Upper lobe of left lung (tissue), 6 donors: ENCODE data around the gene ERRFI1. TPM values are rescaled to one million over a fixed set of nuclear protein-coding genes. Genes with fewer than 3 reads are reported as not detected.

Source experiments
- ATAC-seq, 2 donors: fragments of 200-7000 bp; cut with Tn5 transposase; one replicate each; pipeline ENCODE4 v1.9.1; 2022; ENCODE audit warnings: mild to moderate bottlenecking in 2 of 2, moderate library complexity in 2 of 2; ENCODE audit not compliant: low FRiP score in 2 of 2
- DNase-seq, 2 donors: peaks; one replicate each; pipeline ENCODE4 v3.0.0-alpha.2; 2019 to 2020
- H3K27ac ChIP-seq, 4 donors: fragments of 200-600 bp; sonication (generic); one replicate each; pipeline ENCODE4 v1.5.1; 2016 to 2019
- H3K27me3 ChIP-seq, 4 donors: fragments of 200-600 bp; sonication (generic); one replicate each; pipeline ENCODE4 v1.5.1; 2017 to 2019
- H3K36me3 ChIP-seq, 4 donors: fragments of 200-600 bp; sonication (generic); one replicate each; pipeline ENCODE4 v1.5.1; 2016 to 2019
- H3K4me1 ChIP-seq, 4 donors: fragments of 200-600 bp; sonication (generic); one replicate each; pipeline ENCODE4 v1.5.1; 2018 to 2019
- H3K4me3 ChIP-seq, 4 donors: fragments of 200-600 bp; sonication (generic); one replicate each; pipeline ENCODE4 v1.5.1; 2017 to 2019; ENCODE audit warnings: mild to moderate bottlenecking in 2 of 4, moderate library complexity in 1 of 4
- H3K9me3 ChIP-seq, 4 donors: fragments of 200-600 bp; sonication (generic); one replicate each; pipeline ENCODE4 v1.5.1; 2018 to 2019
- EP300 ChIP-seq, 4 donors: sonication (generic); formaldehyde crosslinking; IDR thresholded peaks; one replicate each; pipeline ENCODE4 v1.5.1; 2017; ENCODE audit warnings: antibody characterized with exemption in 4 of 4, control low read depth in 2 of 4
- POLR2A ChIP-seq, 4 donors: fragments of 450-650 bp; IDR thresholded peaks; one replicate each; pipeline ENCODE4 v1.5.1; 2016 to 2017; ENCODE audit warnings: antibody characterized with exemption in 4 of 4, mild to moderate bottlenecking in 2 of 4
- POLR2AphosphoS5 ChIP-seq, 2 donors: sonication (generic); formaldehyde crosslinking; IDR thresholded peaks; one replicate each; pipeline ENCODE4 v1.5.1; 2017; ENCODE audit warnings: antibody characterized with exemption in 2 of 2
- WGBS, 2 donors: methylation state at CpG; one replicate each; pipeline ENCODE4 v1.1.5; 2017 to 2018; 5-methylcytosine and 5-hydroxymethylcytosine counted together
- total RNA-seq, 6 donors: library from RNA; depleted of rRNA in 4 of 6; stranded (reverse); fragments of >200 nt in 4 of 6; gene quantifications; one replicate each; pipeline versions ENCODE4 v1.1.0 to v1.2.1, GENCODE V29; 2016 to 2021
- TF ChIP-seq, protein P1 (sequence below), 6 experiments: fragments of 450-650 bp in 4 of 6; fragments of 200-600 bp in 2 of 6; sonication (generic) in 2 of 6; IDR thresholded peaks; one replicate each; pipeline ENCODE4 v1.5.1; 2016 to 2019; ENCODE audit warnings: antibody characterized with exemption in 6 of 6
- donor health status: DM: no; HTN: no; CAD: no; lungs with moderate emphysema.
- donor health status: DM: no; HTN: yes; CAD: no; lungs with severe emphysema.

Gene ERRFI1
- total RNA-seq, 6 donors from 2014 or later, result 30.4 to 164 (median 84.6) TPM

DNA sequence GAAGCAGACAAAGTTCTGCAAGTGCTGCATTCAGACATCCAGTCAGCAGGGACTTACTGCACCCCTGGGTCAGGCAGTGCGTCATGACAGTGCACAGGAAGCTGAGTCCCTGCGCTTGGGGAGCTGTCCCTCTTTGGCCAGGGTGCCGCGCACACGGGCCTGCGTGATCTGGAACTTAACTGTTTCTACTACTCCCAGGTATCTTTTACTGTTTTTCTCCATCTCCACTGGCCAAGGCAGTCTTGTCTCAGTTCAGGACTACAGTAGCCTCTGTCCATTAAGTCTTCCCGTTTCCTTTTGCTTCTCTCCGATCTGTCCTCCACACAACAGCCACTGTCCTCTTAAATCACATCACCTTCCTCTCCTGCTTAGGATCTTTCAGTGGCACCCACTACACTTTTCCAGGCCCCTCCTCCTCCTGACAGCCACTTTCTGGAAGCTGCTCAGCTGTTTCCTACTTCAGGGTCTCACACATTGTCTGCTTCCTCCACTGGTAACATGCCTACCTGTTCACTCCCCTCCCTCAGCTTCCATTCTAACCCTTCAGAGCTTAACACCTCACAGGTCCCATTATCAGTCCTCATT is 15.9 kb downstream of the ERRFI1 start:
- Histone ChIP-seq H3K27ac (no peak overlapping the region), H3K27me3 (no peaks in the 10 kb centered on the region), H3K4me3 (no peak overlapping the region), H3K36me3 (peaks cover 14 to 64% (median 27%) of the 10 kb centered on the region in 4 donors), H3K4me1 (peaks cover 19 to 35% (median 27%) of the 10 kb centered on the region in 4 donors), H3K9me3 (no peaks in the 10 kb centered on the region)
- no peak for TF ChIP-seq POLR2A (IDR thresholded peaks at IDR 0.05)
- no peak for TF ChIP-seq POLR2AphosphoS5 (IDR thresholded peaks at IDR 0.05)
- TF ChIP-seq, protein P1, sequence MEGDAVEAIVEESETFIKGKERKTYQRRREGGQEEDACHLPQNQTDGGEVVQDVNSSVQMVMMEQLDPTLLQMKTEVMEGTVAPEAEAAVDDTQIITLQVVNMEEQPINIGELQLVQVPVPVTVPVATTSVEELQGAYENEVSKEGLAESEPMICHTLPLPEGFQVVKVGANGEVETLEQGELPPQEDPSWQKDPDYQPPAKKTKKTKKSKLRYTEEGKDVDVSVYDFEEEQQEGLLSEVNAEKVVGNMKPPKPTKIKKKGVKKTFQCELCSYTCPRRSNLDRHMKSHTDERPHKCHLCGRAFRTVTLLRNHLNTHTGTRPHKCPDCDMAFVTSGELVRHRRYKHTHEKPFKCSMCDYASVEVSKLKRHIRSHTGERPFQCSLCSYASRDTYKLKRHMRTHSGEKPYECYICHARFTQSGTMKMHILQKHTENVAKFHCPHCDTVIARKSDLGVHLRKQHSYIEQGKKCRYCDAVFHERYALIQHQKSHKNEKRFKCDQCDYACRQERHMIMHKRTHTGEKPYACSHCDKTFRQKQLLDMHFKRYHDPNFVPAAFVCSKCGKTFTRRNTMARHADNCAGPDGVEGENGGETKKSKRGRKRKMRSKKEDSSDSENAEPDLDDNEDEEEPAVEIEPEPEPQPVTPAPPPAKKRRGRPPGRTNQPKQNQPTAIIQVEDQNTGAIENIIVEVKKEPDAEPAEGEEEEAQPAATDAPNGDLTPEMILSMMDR (IDR thresholded peaks at IDR 0.05), result no peak
- TF ChIP-seq EP300 (IDR thresholded peaks at IDR 0.05), result no peak
- 86 to 88% methylated on average over 8 of the region's 8 CpGs for WGBS, 2 donors
- no peak for DNase-seq
- ATAC-seq, result no peak

DNA sequence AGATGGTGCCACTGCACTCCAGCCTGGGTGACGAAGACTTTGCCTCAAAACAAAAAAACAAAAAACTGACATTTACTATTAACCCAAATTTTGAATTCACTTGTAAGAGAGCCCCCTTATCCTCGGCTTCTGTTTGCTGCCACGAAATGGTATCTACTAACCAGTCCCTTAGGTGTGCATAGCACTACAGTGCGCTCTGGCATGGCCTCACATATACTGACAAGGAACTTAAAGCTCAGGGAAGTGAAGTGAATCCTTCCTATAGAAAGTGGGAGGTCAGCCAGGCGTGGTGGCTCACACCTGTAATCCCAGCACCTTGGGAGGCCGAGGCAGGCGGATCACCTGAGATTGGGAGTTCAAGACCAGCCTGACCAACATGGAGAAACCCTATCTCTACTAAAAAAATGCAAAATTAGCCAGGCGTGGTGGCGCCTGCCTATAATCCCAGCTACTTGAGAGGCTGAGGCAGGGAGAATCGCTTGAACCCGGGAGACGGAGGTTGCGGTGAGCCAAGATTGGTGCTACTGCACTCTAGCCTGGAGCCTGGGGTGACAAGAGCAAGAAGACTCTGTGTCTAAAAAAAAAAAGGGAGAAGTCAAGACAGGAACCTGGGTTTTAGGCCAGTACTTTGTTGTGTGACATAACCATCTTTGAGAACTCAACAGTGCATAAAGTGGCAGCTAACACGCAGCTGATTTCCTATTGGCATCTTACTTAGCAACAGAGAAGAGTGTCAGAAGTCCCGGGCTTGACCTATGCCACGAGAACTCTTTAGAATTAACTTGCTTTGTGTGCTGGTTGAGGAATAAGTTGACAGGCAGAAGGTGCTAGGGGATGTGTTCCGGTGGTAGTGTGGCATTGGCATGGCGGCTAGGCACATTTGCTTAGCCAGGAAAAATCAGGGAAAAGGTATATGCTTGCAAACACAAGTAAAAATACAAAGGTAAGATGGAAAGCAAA is 16.8 kb downstream of the ERRFI1 start:
- H3K36me3 ChIP-seq, result peaks cover 14 to 58% (median 24%) of the 10 kb centered on the region in 4 donors
- no peaks in the 10 kb centered on the region for H3K27me3 ChIP-seq
- TF ChIP-seq POLR2AphosphoS5 (IDR thresholded peaks at IDR 0.05) (no peak), POLR2A (IDR thresholded peaks at IDR 0.05) (no peak), EP300 (IDR thresholded peaks at IDR 0.05) (no peak)
- TF ChIP-seq, protein P1 (IDR thresholded peaks at IDR 0.05), result no peak
- no peak overlapping the region for H3K4me3 ChIP-seq
- no peaks in the 10 kb centered on the region for H3K9me3 ChIP-seq
- peaks cover 23 to 31% (median 28%) of the 10 kb centered on the region in 4 donors for H3K4me1 ChIP-seq
- DNase-seq (no peak), ATAC-seq (no peak)
- H3K27ac ChIP-seq, result no peak overlapping the region
- WGBS, 2 donors, result 91 to 94% methylated on average over 17 to 18 of the region's 18 CpGs

DNA sequence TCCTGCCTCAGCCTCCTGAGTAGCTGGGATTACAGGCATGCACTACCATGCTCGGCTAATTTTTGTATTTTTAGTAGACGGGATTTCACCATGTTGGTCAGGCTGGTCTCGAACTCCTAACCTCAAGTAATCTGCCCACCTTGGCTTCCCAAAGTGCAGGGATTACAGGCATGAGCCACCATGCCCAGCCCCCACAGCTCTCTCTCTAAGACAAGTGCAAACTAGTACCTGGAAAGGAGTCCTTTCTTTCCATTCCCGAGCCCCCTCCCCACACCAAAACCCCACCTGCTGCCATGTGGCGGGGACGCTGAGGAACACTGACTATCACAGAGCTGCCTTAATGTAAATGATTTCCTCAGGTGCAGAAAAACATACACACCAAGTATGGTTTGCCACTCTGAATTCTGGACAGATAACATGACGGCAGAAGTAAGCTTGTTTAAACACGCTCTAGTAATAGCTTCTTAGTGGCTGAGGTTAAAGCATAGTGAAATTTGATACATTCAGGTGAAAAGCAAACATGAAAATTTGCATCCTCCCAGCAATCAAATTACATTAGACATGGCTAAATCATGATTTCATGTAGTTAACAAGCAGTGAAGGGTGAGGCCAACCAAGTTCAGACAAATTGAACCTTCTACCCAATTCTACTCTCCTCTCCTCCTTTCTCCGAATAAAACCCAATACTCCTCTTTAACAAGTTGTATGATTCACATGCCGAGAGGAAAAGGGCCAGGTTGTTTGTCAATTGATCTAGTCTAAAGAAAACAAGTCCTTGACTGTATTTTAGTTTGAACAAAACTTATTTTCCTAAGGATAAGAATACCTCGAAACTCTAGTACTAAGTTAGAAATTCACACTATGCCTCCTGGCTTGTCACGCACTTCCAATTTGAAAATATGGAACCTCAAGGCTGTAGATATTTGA is 19.8 kb downstream of the ERRFI1 start:
- TF ChIP-seq EP300 (IDR thresholded peaks at IDR 0.05) (no peak), POLR2AphosphoS5 (IDR thresholded peaks at IDR 0.05) (no peak), POLR2A (IDR thresholded peaks at IDR 0.05) (no peak)
- TF ChIP-seq, protein P1 (IDR thresholded peaks at IDR 0.05), result no peak
- ATAC-seq, result no peak

DNA sequence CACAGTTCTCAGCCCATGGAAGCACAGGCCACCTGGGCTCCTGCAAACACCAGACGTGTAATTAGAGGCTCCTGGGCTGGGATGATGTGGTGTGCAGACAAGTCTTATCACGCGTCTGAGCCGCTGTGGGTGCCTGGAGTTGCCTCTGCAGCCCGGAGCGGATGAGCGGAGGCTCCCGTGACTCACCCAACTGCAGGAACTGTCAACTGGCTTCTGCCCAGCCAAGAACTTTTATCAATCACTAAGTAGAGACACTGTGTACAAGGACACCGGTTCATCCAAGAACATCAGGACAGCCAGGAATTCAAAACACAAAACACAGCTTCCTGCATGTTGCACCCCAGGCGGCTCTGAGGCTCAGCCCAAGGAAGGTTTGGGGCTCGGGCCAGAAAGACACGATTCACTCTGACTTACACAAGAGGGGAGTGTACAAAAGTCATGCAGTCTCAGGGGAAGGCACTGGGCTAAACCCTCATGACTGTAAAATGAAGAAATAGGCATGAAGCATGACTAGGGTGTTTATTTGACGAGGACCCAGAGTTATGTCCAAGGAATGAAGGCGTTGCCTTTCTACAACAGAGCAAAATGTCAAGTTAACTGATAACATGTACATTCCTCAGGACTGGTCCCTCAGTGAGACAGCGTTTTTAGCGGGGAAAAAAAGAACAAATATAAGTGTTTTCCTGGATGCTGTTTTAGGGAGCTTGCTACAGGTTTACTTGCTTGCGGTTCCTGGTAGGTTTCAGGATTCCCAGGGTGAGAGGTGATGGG is 21.1 kb downstream of the ERRFI1 start:
- Histone ChIP-seq H3K27ac (peak overlapping the region; percentile 62 to 81 (median 76)), H3K9me3 (no peaks in the 10 kb centered on the region), H3K36me3 (peaks cover 0 to 15% (median 3%) of the 10 kb centered on the region in 4 donors), H3K27me3 (no peaks in the 10 kb centered on the region), H3K4me3 (no peak overlapping the region), H3K4me1 (peaks cover 36 to 42% (median 41%) of the 10 kb centered on the region in 4 donors)
- DNase-seq (peak; percentile 79), ATAC-seq (peak; percentile 94)
- TF ChIP-seq EP300 (IDR thresholded peaks at IDR 0.05) (peak; percentile 43 to 94 (median 58)), POLR2A (IDR thresholded peaks at IDR 0.05) (peak in 1 of 4 donors; percentile 35), POLR2AphosphoS5 (IDR thresholded peaks at IDR 0.05) (peak; percentile 86 to 90)
- TF ChIP-seq, protein P1 (IDR thresholded peaks at IDR 0.05), result peak in 1 of 6 experiments; percentile 8
- 18 to 25% methylated on average over 10 to 17 of the region's 17 CpGs for WGBS, 2 donors

More for the DNA sequence above, 19.8 kb downstream of the ERRFI1 start:
- H3K27me3 ChIP-seq, result no peaks in the 10 kb centered on the region
- no peaks in the 10 kb centered on the region for H3K9me3 ChIP-seq
- peak overlapping the region; percentile 62 to 81 (median 76) for H3K27ac ChIP-seq
- WGBS, 2 donors, result 73 to 78% methylated on average over 12 of the region's 12 CpGs
- no peak for DNase-seq
- H3K36me3 ChIP-seq, result peaks cover 0 to 28% (median 8%) of the 10 kb centered on the region in 4 donors
- H3K4me3 ChIP-seq, result no peak overlapping the region
- peaks cover 36 to 42% (median 41%) of the 10 kb centered on the region in 4 donors for H3K4me1 ChIP-seq
